Stomach smooth muscle (tissue), 2 donors: ENCODE data around the gene CACNA1S.

Source experiments
- H3K27ac ChIP-seq: one replicate; pipeline ENCODE4 v1.7.0; 2013; ENCODE audit warnings: mild to moderate bottlenecking, low read length, inconsistent platforms
- H3K27me3 ChIP-seq, 2 donors: one replicate each; pipeline ENCODE4 v1.7.0; 2013; ENCODE audit warnings: low read length in 2 of 2; ENCODE audit not compliant: insufficient read depth in 2 of 2, control insufficient read depth in 1 of 2
- H3K36me3 ChIP-seq, 2 donors: one replicate each; pipeline ENCODE4 v1.7.0; 2013; ENCODE audit warnings: low read length in 2 of 2; ENCODE audit not compliant: control insufficient read depth in 2 of 2, insufficient read depth in 2 of 2
- H3K4me1 ChIP-seq: one replicate; pipeline ENCODE4 v1.7.0; 2013; ENCODE audit warnings: low read length; ENCODE audit not compliant: control insufficient read depth, insufficient read depth
- H3K4me3 ChIP-seq, 2 donors: one replicate each; pipeline ENCODE4 v1.7.0; 2013; ENCODE audit warnings: low read length in 2 of 2
- H3K9ac ChIP-seq, 2 donors: one replicate each; pipeline ENCODE4 v1.7.0; 2013; ENCODE audit warnings: low read length in 2 of 2, mild to moderate bottlenecking in 1 of 2
- H3K9me3 ChIP-seq, 2 donors: one replicate each; pipeline ENCODE4 v1.7.0; 2013; ENCODE audit warnings: low read length in 2 of 2; ENCODE audit not compliant: control insufficient read depth in 2 of 2
- donor health status: healthy.
- donor health status: Pancreatic carcinoma.

CACNA1S gene

DNA sequence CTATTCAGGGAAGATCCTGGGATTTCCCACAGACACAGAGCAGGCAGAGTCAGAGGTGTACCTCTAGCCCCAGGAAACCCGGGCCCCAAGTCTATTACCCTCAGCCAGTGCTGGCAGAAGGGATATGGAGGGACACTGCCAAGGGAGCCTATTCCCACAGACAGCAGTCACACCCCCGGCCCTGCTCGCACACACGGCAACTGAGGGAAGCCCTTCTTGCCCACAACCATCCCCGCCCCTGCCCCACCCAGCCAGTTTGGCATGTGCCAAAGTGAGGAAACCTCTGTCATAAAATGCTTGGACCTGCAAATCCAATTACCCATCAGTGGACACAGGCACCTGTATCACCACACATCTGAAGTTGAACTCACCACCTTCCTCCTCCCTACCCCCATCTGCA, 6.5 kb downstream of the CACNA1S start:
- Histone ChIP-seq H3K27ac (no peak overlapping the region), H3K9ac (no peak overlapping the region)

GRCh38 chr1:201104141-201104540, 8.1 kb downstream of the CACNA1S start:
- Histone ChIP-seq H3K36me3 (no peaks in the 10 kb centered on the region), H3K9me3 (no peaks in the 10 kb centered on the region), H3K4me1 (peaks cover 4% of the 10 kb centered on the region), H3K9ac (no peak overlapping the region), H3K27me3 (no peaks in the 10 kb centered on the region), H3K4me3 (no peak overlapping the region), H3K27ac (no peak overlapping the region)

More for the DNA sequence above, 6.5 kb downstream of the CACNA1S start:
- Histone ChIP-seq H3K4me1 (peaks cover 4% of the 10 kb centered on the region), H3K9me3 (no peaks in the 10 kb centered on the region), H3K4me3 (no peak overlapping the region), H3K27me3 (no peaks in the 10 kb centered on the region), H3K36me3 (no peaks in the 10 kb centered on the region)

GRCh38 chr1:201103666-201104065, 8.6 kb downstream of the CACNA1S start:
- H3K9ac ChIP-seq = no peak overlapping the region
- no peaks in the 10 kb centered on the region for H3K36me3 ChIP-seq
- no peaks in the 10 kb centered on the region for H3K27me3 ChIP-seq
- no peak overlapping the region for H3K4me3 ChIP-seq
- H3K4me1 ChIP-seq = peaks cover 4% of the 10 kb centered on the region
- H3K9me3 ChIP-seq = no peaks in the 10 kb centered on the region
- H3K27ac ChIP-seq = no peak overlapping the region

DNA sequence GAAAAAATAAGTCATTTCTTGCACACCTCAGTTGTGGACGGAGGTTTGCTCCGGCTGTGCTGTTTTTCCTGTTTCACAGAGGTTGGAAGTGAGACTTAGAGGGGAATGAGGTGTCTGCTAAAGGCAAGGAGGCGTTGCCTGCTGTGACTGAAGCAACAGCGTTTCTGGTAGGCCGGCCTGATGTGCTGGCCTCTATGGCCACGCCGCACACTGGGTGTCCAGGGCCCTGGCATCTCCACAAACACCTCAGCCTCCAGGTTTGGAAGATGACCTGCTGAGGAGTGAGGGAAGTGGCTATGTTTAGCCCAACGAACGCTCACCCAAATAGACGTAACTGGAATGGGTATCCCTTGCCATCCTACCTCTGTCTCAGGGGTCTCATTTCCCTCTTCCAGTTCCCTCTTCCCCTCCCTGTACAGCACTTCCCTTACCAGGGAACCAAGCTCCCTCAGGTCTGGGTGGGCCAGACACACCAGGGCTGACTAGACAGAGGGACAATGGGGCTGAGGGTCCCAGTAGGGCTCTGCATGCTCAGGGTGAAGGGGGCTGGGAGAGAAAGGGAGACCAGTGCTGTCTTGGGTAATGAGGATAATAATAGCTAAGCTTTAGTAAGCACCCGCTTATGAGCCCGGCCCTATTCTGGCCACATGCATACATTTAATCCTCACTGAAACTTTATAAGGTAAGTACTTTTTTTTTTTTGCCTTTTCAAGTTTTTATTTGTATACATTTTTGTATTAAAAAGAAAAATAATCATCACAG, 11.9 kb downstream of the CACNA1S start:
- H3K9me3 ChIP-seq = no peaks in the 10 kb centered on the region
- no peak overlapping the region for H3K4me3 ChIP-seq
- no peaks in the 10 kb centered on the region for H3K36me3 ChIP-seq
- peaks cover 4% of the 10 kb centered on the region for H3K4me1 ChIP-seq
- H3K27ac ChIP-seq = no peak overlapping the region
- H3K9ac ChIP-seq = no peak overlapping the region
- peaks cover 0 to 3% of the 10 kb centered on the region in 2 donors for H3K27me3 ChIP-seq

DNA sequence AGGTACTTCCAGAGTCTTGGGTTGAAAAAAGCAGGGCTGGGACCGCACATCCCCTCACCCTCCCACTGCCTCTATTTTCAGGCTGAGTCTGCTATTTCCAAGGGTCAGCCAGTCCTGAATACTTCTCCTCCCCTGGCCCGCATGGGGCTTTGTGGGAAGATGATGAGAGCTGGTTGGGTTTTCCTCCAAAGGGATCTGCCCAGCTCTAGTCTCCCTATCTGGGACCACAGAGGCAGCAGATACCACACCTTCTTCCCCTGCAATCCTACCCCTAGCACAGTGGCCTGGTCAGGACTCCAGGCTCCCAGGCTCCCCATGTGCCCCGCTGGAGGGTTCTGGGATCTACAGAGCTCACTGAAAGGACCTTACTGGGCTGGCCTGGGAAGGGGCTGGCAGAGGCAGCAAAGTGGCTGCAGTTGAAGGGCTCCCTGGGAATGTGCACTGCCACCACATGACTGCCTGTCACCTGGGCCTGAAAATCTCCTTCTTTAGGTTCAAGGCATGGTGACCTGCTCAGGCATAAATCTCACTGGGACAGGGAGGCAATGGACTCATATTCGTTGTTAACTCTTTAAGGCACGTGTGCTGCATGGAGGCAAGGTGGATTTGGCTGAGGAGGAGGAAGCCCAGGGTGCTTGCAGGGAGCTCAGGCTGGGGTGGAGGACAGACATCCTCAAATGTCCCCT, 13.1 kb downstream of the CACNA1S start:
- H3K9ac ChIP-seq = no peak overlapping the region
- no peaks in the 10 kb centered on the region for H3K9me3 ChIP-seq
- H3K36me3 ChIP-seq = no peaks in the 10 kb centered on the region
- H3K4me3 ChIP-seq = no peak overlapping the region
- peaks cover 3% of the 10 kb centered on the region for H3K4me1 ChIP-seq
- H3K27ac ChIP-seq = no peak overlapping the region
- peaks cover 0 to 3% of the 10 kb centered on the region in 2 donors for H3K27me3 ChIP-seq

GRCh38 chr1:201096977-201097856, 15.0 kb downstream of the CACNA1S start:
- H3K27me3 ChIP-seq = peaks cover 0 to 3% of the 10 kb centered on the region in 2 donors
- H3K4me3 ChIP-seq = no peak overlapping the region
- H3K9ac ChIP-seq = no peak overlapping the region
- H3K36me3 ChIP-seq = no peaks in the 10 kb centered on the region
- no peaks in the 10 kb centered on the region for H3K9me3 ChIP-seq
- H3K4me1 ChIP-seq = no peaks in the 10 kb centered on the region
- no peak overlapping the region for H3K27ac ChIP-seq

DNA sequence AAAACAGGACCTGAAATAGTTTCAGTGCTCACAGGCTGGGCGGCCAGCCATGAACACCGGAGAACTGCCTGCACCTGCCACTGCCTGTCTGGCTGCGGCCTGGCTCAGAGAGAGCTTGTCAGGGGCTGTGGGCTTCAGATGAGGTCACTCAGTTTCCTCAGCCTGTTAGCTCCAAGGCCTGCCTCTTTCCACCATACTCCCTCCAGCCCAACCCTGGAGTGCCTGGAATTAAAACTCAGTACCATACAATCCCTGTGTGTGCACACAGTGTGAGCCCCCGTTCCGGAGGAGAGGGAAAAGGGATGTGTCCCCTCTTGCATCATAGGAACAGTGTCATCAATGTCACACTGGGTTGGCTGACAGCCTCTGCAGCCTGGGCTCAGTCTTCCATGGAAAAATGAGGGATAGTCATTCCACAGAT, 16.2 kb downstream of the CACNA1S start:
- H3K4me1 ChIP-seq = peaks cover 2% of the 10 kb centered on the region
- H3K27me3 ChIP-seq = peaks cover 0 to 3% of the 10 kb centered on the region in 2 donors
- H3K36me3 ChIP-seq = no peaks in the 10 kb centered on the region
- H3K9ac ChIP-seq = no peak overlapping the region
- no peaks in the 10 kb centered on the region for H3K9me3 ChIP-seq
- H3K27ac ChIP-seq = no peak overlapping the region
- no peak overlapping the region for H3K4me3 ChIP-seq

DNA sequence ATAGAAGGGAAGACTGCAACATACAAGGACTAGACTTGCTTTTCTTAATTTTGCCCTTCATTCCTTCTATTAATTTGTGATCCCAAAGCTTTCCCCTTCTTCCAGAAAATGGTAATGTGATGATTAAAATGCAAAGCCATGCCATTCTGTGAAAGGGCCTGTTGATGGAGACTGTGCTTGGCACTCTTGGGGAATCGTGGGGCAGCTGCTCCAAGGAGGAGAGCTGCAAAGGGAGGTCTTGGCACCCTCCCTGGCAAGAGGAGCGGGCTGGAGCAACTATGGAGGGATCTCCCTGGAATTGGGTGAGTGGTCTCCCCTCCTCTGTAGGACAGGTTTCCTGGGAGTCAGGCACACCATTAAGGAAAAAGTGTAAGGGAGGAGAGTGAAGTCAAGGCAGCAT, 16.6 kb downstream of the CACNA1S start:
- Histone ChIP-seq H3K36me3 (no peaks in the 10 kb centered on the region), H3K27me3 (peaks cover 0 to 3% of the 10 kb centered on the region in 2 donors), H3K4me1 (peaks cover 3% of the 10 kb centered on the region), H3K9me3 (no peaks in the 10 kb centered on the region), H3K27ac (no peak overlapping the region), H3K9ac (no peak overlapping the region), H3K4me3 (no peak overlapping the region)

- Histone ChIP-seq H3K9ac (no peak overlapping the region), H3K4me1 (peaks cover 3% of the 10 kb centered on the region), H3K36me3 (no peaks in the 10 kb centered on the region), H3K9me3 (no peaks in the 10 kb centered on the region), H3K4me3 (no peak overlapping the region), H3K27ac (no peak overlapping the region), H3K27me3 (peaks cover 0 to 3% of the 10 kb centered on the region in 2 donors)
Observed at GRCh38 chr1:201094832-201095231, 17.4 kb downstream of the CACNA1S start.

- no peaks in the 10 kb centered on the region for H3K36me3 ChIP-seq
- peaks cover 3% of the 10 kb centered on the region for H3K4me1 ChIP-seq
- H3K4me3 ChIP-seq = no peak overlapping the region
- H3K27ac ChIP-seq = no peak overlapping the region
- no peaks in the 10 kb centered on the region for H3K9me3 ChIP-seq
- no peak overlapping the region for H3K9ac ChIP-seq
- H3K27me3 ChIP-seq = peaks cover 0 to 3% of the 10 kb centered on the region in 2 donors
Observed at GRCh38 chr1:201093962-201094361, 18.3 kb downstream of the CACNA1S start.
